Glutamatergic neuron (in vitro differentiated cells): ENCODE data around the gene XRCC4. TPM values are rescaled to one million over a fixed set of nuclear protein-coding genes. Genes with fewer than 3 reads are reported as not detected.

Source experiments
- DNase-seq: peaks from one replicate; pipeline ENCODE4 v3.0.0; 2022
- H3K27ac Mint-ChIP-seq: one replicate; pipeline ENCODE4 v1.8.0; 2020; ENCODE audit warnings: mild to moderate bottlenecking, mixed read lengths, inconsistent platforms; ENCODE audit not compliant: unreplicated experiment
- H3K27me3 Mint-ChIP-seq: one replicate; pipeline ENCODE4 v1.8.0; 2020; ENCODE audit warnings: mild to moderate bottlenecking, moderate library complexity, mixed read lengths, inconsistent platforms; ENCODE audit not compliant: unreplicated experiment
- H3K36me3 Mint-ChIP-seq: one replicate; pipeline ENCODE4 v1.8.0; 2020; ENCODE audit warnings: mild to moderate bottlenecking, mixed read lengths, inconsistent platforms; ENCODE audit not compliant: unreplicated experiment
- H3K4me1 Mint-ChIP-seq: one replicate; pipeline ENCODE4 v1.8.0; 2020; ENCODE audit warnings: mild to moderate bottlenecking, low read depth, mixed read lengths, inconsistent platforms; ENCODE audit not compliant: unreplicated experiment
- H3K4me3 Mint-ChIP-seq: one replicate; pipeline ENCODE4 v1.8.0; 2020; ENCODE audit warnings: mild to moderate bottlenecking, mixed read lengths, inconsistent platforms; ENCODE audit not compliant: unreplicated experiment
- H3K9me3 Mint-ChIP-seq: one replicate; pipeline ENCODE4 v1.8.0; 2020; ENCODE audit warnings: mild to moderate bottlenecking, moderate library complexity, mixed read lengths, inconsistent platforms; ENCODE audit not compliant: unreplicated experiment
- CTCF ChIP-seq: fragments of 200-600 bp; sonication (generic); IDR thresholded peaks from one replicate; pipeline ENCODE4 v1.5.0; 2021; ENCODE audit not compliant: partially characterized antibody, unreplicated experiment
- total RNA-seq: library from RNA; stranded (reverse); fragmentation: NEBNext Ultra II Directional; extraction: Animal tissue kit (Norgen Biotek cat#: 25700); gene quantifications from one replicate; pipeline ENCODE4 v1.2.1, GENCODE V29; 2021; ENCODE audit not compliant: unreplicated experiment

Gene XRCC4
- total RNA-seq, 1 donor from 2014 or later = 5.9 TPM

- H3K9me3 Mint-ChIP-seq = no peaks in the 10 kb centered on the region
- no peak overlapping the region for H3K27ac Mint-ChIP-seq
- H3K4me1 Mint-ChIP-seq = peaks cover 11% of the 10 kb centered on the region
- no peak for TF ChIP-seq CTCF
- no peak overlapping the region for H3K4me3 Mint-ChIP-seq
- H3K36me3 Mint-ChIP-seq = no peaks in the 10 kb centered on the region
- DNase-seq = no peak
- no peaks in the 10 kb centered on the region for H3K27me3 Mint-ChIP-seq
Observed at GRCh38 chr5:83044926-83045325, 32.4 kb upstream of the XRCC4 start.

DNA sequence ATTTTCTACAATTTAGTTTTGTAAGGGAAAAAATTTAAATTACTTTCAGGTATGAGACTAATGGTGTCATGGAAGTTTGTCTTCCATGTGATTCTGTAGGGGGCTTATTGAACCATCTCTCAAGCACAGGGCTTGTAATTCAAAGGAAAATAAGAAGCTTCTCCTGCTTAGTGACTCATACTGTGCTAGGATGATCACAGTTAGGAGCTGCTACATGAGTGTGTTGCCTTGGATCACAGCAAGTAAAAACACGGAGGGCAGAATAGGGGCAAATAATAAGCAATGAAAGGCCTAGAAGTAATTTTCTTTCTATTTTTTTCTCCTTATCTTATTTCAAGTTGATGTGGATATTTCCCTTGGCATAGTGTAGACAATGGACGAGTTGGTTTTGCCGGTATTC, 29.1 kb upstream of the XRCC4 start:
- H3K4me3 Mint-ChIP-seq = no peak overlapping the region
- no peaks in the 10 kb centered on the region for H3K27me3 Mint-ChIP-seq
- TF ChIP-seq CTCF = no peak
- H3K27ac Mint-ChIP-seq = no peak overlapping the region
- no peaks in the 10 kb centered on the region for H3K4me1 Mint-ChIP-seq
- H3K9me3 Mint-ChIP-seq = no peaks in the 10 kb centered on the region
- DNase-seq = no peak
- H3K36me3 Mint-ChIP-seq = no peaks in the 10 kb centered on the region

- Mint-ChIP-seq H3K4me1 (peaks cover under 1% of the 10 kb centered on the region), H3K27me3 (no peaks in the 10 kb centered on the region), H3K9me3 (no peaks in the 10 kb centered on the region), H3K36me3 (no peaks in the 10 kb centered on the region), H3K27ac (no peak overlapping the region), H3K4me3 (no peak overlapping the region)
- no peak for TF ChIP-seq CTCF
- no peak for DNase-seq
Observed at GRCh38 chr5:83048811-83049210, 28.5 kb upstream of the XRCC4 start.

DNA sequence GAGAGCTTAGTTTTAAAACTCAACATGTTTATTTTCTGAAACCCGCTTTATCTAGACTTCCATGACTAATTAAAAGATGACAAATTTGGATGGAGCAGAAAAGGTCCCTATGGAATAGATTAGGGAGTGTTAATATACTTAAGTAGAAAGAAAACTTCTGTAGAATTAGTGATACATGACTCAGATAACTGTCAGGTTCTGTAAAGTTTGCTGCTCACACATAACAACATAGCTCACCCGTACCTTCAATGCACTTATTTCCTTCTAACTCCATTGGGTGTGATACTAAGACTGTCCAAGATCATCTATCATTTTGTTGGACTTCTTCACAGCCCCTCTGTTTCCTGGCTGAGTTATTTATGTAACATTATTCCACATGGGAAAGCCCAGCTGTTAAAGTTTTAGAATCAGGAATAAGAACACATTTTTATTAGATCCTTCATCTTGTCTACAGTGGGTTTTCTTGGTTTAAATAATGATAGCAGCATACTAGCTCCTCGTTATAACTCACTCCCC, 27.9 kb upstream of the XRCC4 start:
- no peak for TF ChIP-seq CTCF
- Mint-ChIP-seq H3K4me3 (no peak overlapping the region), H3K9me3 (no peaks in the 10 kb centered on the region), H3K27ac (no peak overlapping the region), H3K4me1 (peaks cover 6% of the 10 kb centered on the region), H3K36me3 (no peaks in the 10 kb centered on the region), H3K27me3 (no peaks in the 10 kb centered on the region)
- DNase-seq = no peak

DNA sequence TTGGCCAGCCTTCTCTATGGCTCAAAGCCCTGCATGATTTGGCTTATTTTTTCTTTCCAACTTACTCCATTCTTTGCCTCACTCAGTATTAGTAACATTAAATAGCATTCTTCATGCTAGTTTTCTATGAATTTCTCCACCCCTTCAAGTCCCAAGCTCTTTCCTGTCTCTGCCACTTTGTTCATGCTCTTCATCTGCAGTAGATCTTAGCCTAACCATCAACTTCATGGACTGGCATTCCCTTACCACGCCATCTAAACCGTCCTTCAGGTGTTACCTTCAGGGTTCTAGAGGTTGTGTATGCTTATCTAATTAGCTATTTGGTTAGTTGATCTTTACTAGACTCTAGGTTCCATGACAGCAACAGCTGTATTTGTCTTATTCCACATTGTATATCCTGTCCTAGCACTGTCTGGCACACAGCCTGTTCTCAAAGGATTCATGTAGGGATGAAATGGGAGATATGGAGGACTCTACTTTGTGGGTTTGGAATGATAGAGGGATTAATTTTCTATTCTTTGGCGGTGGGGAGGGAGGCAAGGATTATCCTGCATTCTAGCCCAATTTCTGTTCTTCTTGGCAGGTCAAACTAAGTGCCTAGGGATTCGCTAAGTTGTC, 26.5 kb upstream of the XRCC4 start:
- Mint-ChIP-seq H3K27me3 (peaks cover 2% of the 10 kb centered on the region), H3K4me1 (peaks cover 14% of the 10 kb centered on the region), H3K9me3 (no peaks in the 10 kb centered on the region), H3K36me3 (no peaks in the 10 kb centered on the region), H3K27ac (no peak overlapping the region), H3K4me3 (no peak overlapping the region)
- no peak for DNase-seq
- no peak for TF ChIP-seq CTCF
